C4-2B (cell line): ENCODE results near the gene CTXND1.

Experiments used
- ZFX ChIP-seq: fragments of 450-650 bp; IDR thresholded peaks from 2 replicates; pipeline ENCODE4 v1.6.1; 2017
- TF ChIP-seq, protein P1 (sequence below): fragments of 450-650 bp; conservative IDR thresholded peaks from 2 replicates; pipeline ENCODE4 v1.5.1; 2017; ENCODE audit warnings: mild to moderate bottlenecking

GRCh38 chr15:80275961-80276360 is 23.9 kb upstream of the CTXND1 start:
- TF ChIP-seq, protein P1, sequence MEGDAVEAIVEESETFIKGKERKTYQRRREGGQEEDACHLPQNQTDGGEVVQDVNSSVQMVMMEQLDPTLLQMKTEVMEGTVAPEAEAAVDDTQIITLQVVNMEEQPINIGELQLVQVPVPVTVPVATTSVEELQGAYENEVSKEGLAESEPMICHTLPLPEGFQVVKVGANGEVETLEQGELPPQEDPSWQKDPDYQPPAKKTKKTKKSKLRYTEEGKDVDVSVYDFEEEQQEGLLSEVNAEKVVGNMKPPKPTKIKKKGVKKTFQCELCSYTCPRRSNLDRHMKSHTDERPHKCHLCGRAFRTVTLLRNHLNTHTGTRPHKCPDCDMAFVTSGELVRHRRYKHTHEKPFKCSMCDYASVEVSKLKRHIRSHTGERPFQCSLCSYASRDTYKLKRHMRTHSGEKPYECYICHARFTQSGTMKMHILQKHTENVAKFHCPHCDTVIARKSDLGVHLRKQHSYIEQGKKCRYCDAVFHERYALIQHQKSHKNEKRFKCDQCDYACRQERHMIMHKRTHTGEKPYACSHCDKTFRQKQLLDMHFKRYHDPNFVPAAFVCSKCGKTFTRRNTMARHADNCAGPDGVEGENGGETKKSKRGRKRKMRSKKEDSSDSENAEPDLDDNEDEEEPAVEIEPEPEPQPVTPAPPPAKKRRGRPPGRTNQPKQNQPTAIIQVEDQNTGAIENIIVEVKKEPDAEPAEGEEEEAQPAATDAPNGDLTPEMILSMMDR, result no peak
- no peak for TF ChIP-seq ZFX
